ENCODE measurements around the gene NDST4. TPM values are rescaled to one million over a fixed set of nuclear protein-coding genes. Genes with fewer than 3 reads are reported as not detected.

The NDST4 gene
- total RNA-seq, 1 donor from 2014 or later = not detected

GRCh38 chr4:114921191-114921590 is 192.2 kb downstream of the NDST4 start:
- H3K9me3 Mint-ChIP-seq = no peaks in the 10 kb centered on the region
- H3K27ac Mint-ChIP-seq = no peak overlapping the region
- H3K4me1 Mint-ChIP-seq = no peaks in the 10 kb centered on the region

GRCh38 chr4:114911111-114911510 is 202.3 kb downstream of the NDST4 start:
- Mint-ChIP-seq H3K4me3 (no peak overlapping the region), H3K4me1 (no peaks in the 10 kb centered on the region), H3K36me3 (ENCODE audit: low read depth) (no peaks in the 10 kb centered on the region), H3K27me3 (no peaks in the 10 kb centered on the region), H3K9me3 (no peaks in the 10 kb centered on the region), H3K27ac (no peak overlapping the region)
- no peak for DNase-seq
- intact Hi-C loops (cut with micrococcal nuclease) = no loop called here

More at GRCh38 chr4:114921191-114921590, 192.2 kb downstream of the NDST4 start:
- H3K4me3 Mint-ChIP-seq = no peak overlapping the region
- no peak for DNase-seq
- H3K27me3 Mint-ChIP-seq = no peaks in the 10 kb centered on the region
- H3K36me3 Mint-ChIP-seq (ENCODE audit: low read depth) = no peaks in the 10 kb centered on the region
- intact Hi-C loops (cut with micrococcal nuclease) = no loop called here

- H3K27me3 Mint-ChIP-seq = no peaks in the 10 kb centered on the region
- intact Hi-C loops (cut with micrococcal nuclease) = no loop called here
- H3K36me3 Mint-ChIP-seq (ENCODE audit: low read depth) = no peaks in the 10 kb centered on the region
- H3K4me3 Mint-ChIP-seq = no peak overlapping the region
- no peak overlapping the region for H3K27ac Mint-ChIP-seq
- DNase-seq = no peak
- H3K9me3 Mint-ChIP-seq = no peaks in the 10 kb centered on the region
- no peaks in the 10 kb centered on the region for H3K4me1 Mint-ChIP-seq
Observed at GRCh38 chr4:114907568-114907967, 205.9 kb downstream of the NDST4 start.

DNA sequence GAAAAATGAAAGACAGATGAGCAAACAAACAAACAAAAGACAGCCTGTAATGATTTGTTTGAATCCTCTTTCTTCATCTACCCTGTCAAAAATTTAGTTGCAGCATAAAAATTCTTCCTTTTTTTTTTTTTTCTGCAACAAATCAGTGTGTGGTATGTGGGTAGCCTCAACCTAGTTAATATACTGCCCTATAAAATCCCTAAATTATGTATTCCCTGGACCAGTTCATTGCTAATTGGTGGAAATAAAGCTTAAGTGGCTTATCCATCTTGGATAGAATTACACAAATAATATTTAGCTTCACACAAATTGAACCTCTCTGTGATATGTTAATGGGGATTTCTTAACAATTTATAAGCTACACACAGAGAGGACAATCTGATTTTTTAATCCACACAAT is 208.4 kb downstream of the NDST4 start:
- Mint-ChIP-seq H3K27ac (no peak overlapping the region), H3K9me3 (no peaks in the 10 kb centered on the region), H3K4me1 (no peaks in the 10 kb centered on the region), H3K27me3 (no peaks in the 10 kb centered on the region), H3K36me3 (ENCODE audit: low read depth) (no peaks in the 10 kb centered on the region), H3K4me3 (no peak overlapping the region)
- intact Hi-C loops (cut with micrococcal nuclease) = no loop called here
- no peak for DNase-seq

GRCh38 chr4:114900934-114901333 is 212.5 kb downstream of the NDST4 start:
- H3K27me3 Mint-ChIP-seq = no peaks in the 10 kb centered on the region
- H3K4me1 Mint-ChIP-seq = no peaks in the 10 kb centered on the region
- no peak overlapping the region for H3K27ac Mint-ChIP-seq
- H3K9me3 Mint-ChIP-seq = no peaks in the 10 kb centered on the region
- intact Hi-C loops (cut with micrococcal nuclease) = no loop called here
- no peaks in the 10 kb centered on the region for H3K36me3 Mint-ChIP-seq (ENCODE audit: low read depth)
- DNase-seq = no peak
- H3K4me3 Mint-ChIP-seq = no peak overlapping the region

DNA sequence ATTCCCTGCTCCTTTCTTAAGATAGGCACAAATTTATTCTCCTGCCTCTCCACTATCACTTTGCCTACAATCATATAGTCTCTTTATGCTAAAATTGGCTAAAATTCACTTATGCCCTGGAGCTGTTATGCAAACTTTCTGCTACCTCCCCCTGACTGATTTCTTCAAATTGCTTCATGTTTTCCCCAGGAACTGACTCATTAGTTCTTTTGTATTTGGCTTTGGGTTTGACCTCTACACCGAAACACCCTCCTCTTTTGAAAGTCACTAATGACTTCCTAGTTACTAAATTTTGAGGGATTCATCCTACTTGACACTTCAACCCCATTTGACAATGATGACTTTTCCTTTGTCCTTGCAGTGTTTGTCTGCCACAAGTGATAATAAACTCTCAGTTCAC is 222.6 kb downstream of the NDST4 start:
- intact Hi-C loops (cut with micrococcal nuclease) = no loop called here

GRCh38 chr4:114886761-114887160 is 226.7 kb downstream of the NDST4 start:
- no peaks in the 10 kb centered on the region for H3K4me1 Mint-ChIP-seq
- intact Hi-C loops (cut with micrococcal nuclease) = no loop called here
- H3K9me3 Mint-ChIP-seq = no peaks in the 10 kb centered on the region
- DNase-seq = no peak
- no peak overlapping the region for H3K4me3 Mint-ChIP-seq
- no peak overlapping the region for H3K27ac Mint-ChIP-seq
- no peaks in the 10 kb centered on the region for H3K36me3 Mint-ChIP-seq (ENCODE audit: low read depth)
- H3K27me3 Mint-ChIP-seq = no peaks in the 10 kb centered on the region

More for the DNA sequence above, 222.6 kb downstream of the NDST4 start:
- no peaks in the 10 kb centered on the region for H3K4me1 Mint-ChIP-seq
- H3K27me3 Mint-ChIP-seq = no peaks in the 10 kb centered on the region
- H3K4me3 Mint-ChIP-seq = no peak overlapping the region
- no peaks in the 10 kb centered on the region for H3K9me3 Mint-ChIP-seq
- H3K27ac Mint-ChIP-seq = no peak overlapping the region
- no peaks in the 10 kb centered on the region for H3K36me3 Mint-ChIP-seq (ENCODE audit: low read depth)
- no peak for DNase-seq

- intact Hi-C loops (cut with micrococcal nuclease) = no loop called here
- Mint-ChIP-seq H3K4me1 (no peaks in the 10 kb centered on the region), H3K27me3 (no peaks in the 10 kb centered on the region), H3K27ac (no peak overlapping the region), H3K4me3 (no peak overlapping the region), H3K9me3 (no peaks in the 10 kb centered on the region), H3K36me3 (ENCODE audit: low read depth) (no peaks in the 10 kb centered on the region)
- DNase-seq = no peak
Observed at GRCh38 chr4:114883641-114884040, 229.8 kb downstream of the NDST4 start.

GRCh38 chr4:114879916-114880669 is 233.3 kb downstream of the NDST4 start:
- Mint-ChIP-seq H3K27ac (no peak overlapping the region), H3K36me3 (ENCODE audit: low read depth) (no peaks in the 10 kb centered on the region), H3K4me3 (no peak overlapping the region), H3K27me3 (no peaks in the 10 kb centered on the region), H3K9me3 (no peaks in the 10 kb centered on the region), H3K4me1 (no peaks in the 10 kb centered on the region)
- intact Hi-C loops (cut with micrococcal nuclease) = no loop called here
- no peak for DNase-seq

DNA sequence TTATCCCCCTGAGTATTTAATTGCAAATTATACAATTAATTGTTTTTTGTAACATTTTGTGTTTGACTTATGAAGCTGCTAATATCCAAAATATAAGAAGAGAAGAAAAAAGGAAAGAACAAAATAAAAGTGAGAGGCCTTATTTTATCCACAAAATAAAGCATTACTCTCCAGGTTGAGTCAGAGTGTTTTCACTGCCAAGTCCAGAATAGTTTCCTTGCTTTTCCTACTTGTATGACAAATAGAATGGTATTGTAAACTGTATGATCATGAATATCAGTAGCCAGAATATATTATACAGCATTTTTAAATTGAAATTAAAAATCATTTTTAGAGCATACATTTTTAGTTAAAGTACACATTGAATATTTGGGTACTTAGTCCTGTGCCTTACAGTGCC is 237.8 kb downstream of the NDST4 start:
- H3K4me3 Mint-ChIP-seq = no peak overlapping the region
- no peaks in the 10 kb centered on the region for H3K4me1 Mint-ChIP-seq
- no peaks in the 10 kb centered on the region for H3K9me3 Mint-ChIP-seq
- H3K36me3 Mint-ChIP-seq (ENCODE audit: low read depth) = no peaks in the 10 kb centered on the region
- no peak for DNase-seq
- no peak overlapping the region for H3K27ac Mint-ChIP-seq
- H3K27me3 Mint-ChIP-seq = no peaks in the 10 kb centered on the region
- intact Hi-C loops (cut with micrococcal nuclease) = no loop called here

DNA sequence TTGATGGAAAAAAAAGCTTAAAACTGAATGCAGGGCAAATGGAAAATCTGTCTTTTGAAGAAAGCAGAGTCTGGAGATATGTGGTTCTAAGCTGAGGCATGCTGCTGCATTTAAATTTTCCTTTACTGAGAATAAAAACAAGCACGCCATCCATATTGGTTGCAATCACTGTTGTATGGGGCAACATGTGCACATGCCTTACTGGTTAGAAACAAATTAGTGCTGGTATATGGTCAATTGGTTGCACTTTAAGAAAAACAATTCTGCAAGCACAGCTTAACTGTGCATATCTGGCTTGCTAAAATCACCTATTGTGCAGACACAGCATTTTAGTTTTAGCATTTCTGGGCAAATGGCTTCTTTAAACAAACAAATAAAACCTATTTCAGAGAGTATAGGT is 239.1 kb downstream of the NDST4 start:
- Mint-ChIP-seq H3K27me3 (no peaks in the 10 kb centered on the region), H3K27ac (no peak overlapping the region), H3K4me3 (no peak overlapping the region), H3K4me1 (no peaks in the 10 kb centered on the region), H3K36me3 (ENCODE audit: low read depth) (no peaks in the 10 kb centered on the region), H3K9me3 (no peaks in the 10 kb centered on the region)
- DNase-seq = no peak
- intact Hi-C loops (cut with micrococcal nuclease) = no loop called here

DNA sequence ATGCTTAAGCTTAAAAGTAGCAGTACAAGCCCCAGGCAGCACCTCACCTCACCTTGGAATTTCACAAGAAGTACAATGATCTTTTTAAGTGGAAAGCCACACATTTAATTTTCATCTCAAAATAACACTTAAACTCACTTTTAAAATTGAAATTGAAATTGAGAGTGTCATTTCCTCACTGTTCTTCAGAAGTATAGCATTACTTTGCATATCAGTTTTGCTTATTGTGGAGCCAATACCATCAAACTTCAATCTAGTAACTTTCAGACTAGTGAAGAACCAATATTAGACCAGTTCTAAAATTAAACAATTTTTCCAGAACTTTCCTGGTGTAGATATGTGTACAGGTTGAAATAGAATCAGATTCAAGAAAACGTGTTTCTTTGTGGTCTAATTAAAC is 242.4 kb downstream of the NDST4 start:
- H3K9me3 Mint-ChIP-seq = no peaks in the 10 kb centered on the region
- H3K27ac Mint-ChIP-seq = no peak overlapping the region
- H3K4me1 Mint-ChIP-seq = no peaks in the 10 kb centered on the region
- DNase-seq = no peak
- H3K27me3 Mint-ChIP-seq = no peaks in the 10 kb centered on the region
- no peaks in the 10 kb centered on the region for H3K36me3 Mint-ChIP-seq (ENCODE audit: low read depth)
- intact Hi-C loops (cut with micrococcal nuclease) = no loop called here
- H3K4me3 Mint-ChIP-seq = no peak overlapping the region

- Mint-ChIP-seq H3K4me1 (no peaks in the 10 kb centered on the region), H3K27ac (no peak overlapping the region), H3K4me3 (no peak overlapping the region), H3K36me3 (ENCODE audit: low read depth) (no peaks in the 10 kb centered on the region), H3K27me3 (no peaks in the 10 kb centered on the region), H3K9me3 (no peaks in the 10 kb centered on the region)
- intact Hi-C loops (cut with micrococcal nuclease) = no loop called here
- no peak for DNase-seq
Observed at GRCh38 chr4:114866901-114867670, 246.3 kb downstream of the NDST4 start.

DNA sequence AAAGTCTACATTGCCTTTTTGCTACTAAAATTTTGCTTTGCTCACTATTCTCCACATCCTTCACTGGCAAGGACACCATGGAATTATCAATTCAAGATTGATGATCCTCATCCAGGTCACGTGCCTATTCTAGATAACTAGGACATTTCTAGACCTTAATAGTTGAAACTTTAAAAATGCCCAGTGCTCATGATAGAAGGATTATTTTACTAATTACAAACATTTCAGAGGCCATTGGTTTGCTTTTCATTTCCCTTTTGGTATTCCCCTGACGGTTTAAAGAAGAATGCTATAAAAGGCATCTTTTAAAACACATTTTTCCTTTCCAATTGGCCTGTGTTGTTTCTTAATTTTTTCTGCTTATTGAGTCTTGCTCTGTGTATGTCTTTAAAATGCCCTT is 249.4 kb downstream of the NDST4 start:
- no peaks in the 10 kb centered on the region for H3K36me3 Mint-ChIP-seq (ENCODE audit: low read depth)
- no peaks in the 10 kb centered on the region for H3K27me3 Mint-ChIP-seq
- H3K27ac Mint-ChIP-seq = no peak overlapping the region
- H3K4me3 Mint-ChIP-seq = no peak overlapping the region
- DNase-seq = no peak
- H3K9me3 Mint-ChIP-seq = no peaks in the 10 kb centered on the region
- H3K4me1 Mint-ChIP-seq = no peaks in the 10 kb centered on the region
- intact Hi-C loops (cut with micrococcal nuclease) = no loop called here
